Activated CD4-positive, CD25-positive, alpha-beta regulatory T cell treated with anti-CD3 and anti-CD28 coated beads, Interleukin-2, amount 50 U/mL, for 24 hours (primary cell): Measurements from ENCODE around the gene TMEM101.
"Not testable (repeated sequence)": the region's sequence is repeated elsewhere in the genome, so short reads cannot be mapped to it uniquely, and the experiment has no call there.

Experiments used
- ATAC-seq, 2 donors: fragments of 150-1000 bp; cut with Tn5 transposase; one replicate each; pipeline ENCODE4 v1.10.0; 2021; ENCODE audit warnings: mild to moderate bottlenecking in 1 of 2, moderate library complexity in 1 of 2

Gene TMEM101

DNA sequence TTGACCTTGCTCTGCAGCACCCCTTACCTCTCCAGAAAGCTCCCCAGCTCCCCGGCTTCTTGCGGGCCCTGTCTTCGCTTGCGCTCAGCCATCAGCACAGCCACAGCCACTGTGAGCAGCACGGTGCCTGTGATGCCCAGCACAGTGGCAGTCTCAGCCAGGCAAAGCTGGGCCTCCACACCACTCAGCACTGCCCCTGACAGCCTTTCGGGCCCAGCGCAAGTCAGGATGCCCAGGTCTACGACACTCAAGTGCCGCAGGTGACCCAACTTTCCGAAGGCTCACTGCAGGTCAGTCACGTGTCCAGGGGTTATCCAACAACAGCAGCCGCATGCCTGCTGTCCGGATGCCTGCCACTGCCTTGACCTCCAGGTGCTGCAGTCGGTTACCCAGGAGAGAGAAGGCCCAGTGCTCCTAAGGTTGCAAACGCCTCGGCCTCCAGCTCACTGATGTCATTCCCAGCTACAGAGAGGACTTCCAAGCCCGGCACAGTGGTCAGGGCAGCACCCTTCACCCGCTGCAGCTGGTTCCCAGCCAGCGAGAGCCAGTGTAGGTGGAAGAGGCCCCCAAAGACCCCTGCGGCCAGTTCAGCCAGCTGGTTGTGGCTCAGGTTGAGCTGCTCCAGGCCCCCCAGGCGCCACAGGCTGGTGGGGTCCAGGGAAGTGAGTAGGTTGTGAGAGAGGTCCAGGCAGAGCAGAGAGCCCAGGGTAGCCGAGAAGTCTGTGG lies 8.9 kb upstream of the TMEM101 start:
- ATAC-seq, result no peak

DNA sequence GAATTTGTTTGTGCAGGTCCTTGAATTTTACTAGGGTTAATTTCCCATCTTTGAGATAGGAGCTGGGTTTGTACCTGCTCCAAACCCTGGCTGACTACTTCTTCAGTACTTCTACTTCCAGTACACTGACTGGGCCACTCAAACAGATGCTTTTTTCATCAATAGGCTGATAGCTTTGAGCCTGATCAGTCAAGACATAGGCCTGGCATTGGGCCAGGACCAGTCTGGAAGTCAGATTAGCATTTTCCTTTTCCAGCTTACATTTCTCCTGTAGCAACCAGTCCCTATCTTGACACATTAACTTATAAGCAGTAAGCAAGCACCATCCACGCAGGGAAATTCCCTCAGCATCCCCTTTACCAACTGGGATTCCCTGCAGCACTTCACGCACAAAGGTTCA lies 7.5 kb upstream of the TMEM101 start:
- ATAC-seq, result no peak

DNA sequence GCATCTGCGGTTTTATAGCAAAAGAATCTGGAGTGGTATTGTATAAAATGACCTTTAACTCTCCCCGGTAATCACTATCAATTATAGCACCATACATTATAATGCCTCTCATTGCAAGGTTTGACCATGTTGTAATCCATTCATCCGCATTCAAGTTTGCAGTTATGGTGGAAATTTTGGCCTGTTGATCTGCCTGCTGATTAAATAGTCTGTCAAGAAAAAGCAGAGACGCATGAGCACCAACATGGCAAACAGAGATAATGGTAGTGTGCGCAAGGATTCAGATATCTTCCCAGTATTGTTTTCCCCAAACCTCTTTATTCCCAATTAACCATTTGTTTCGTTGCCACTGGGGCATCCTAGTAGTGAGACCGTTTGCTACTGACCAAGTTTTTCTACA lies 6.5 kb upstream of the TMEM101 start:
- ATAC-seq, result not testable (repeated sequence)

DNA sequence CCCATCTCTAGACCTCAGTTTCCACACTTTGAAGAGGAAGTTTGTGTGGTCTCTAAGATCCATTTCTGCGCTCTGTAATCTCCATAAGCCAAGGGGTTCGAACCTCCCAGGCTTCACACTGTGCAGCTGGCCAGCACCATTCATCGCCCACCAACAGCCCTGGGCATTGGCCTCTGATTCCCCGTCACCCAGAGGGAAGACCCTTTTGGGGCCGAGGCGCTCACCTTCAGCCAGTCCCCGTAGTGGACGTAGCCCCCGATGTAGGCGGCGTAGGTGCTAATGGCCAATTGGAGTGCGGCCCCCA lies 678 bp downstream of the TMEM101 start:
- ATAC-seq, result no peak

DNA sequence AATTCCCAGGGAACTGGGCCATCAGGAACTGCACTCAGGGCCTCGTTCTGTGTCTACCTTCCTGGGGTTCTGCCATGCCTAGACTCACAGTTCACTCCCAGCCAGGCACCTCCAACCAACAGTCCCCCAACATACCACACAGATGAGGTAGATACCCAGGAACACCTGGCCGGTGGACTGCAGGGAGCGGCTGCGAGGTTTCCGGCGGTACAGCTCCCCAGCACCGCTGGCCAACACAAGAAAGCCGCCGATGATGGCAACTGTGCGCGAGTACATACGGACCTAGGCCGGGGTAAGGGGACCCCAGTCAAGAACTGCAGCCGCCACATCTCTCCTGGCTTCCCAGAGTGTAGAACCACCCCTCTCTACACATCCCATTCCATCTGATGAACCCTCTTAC lies 1.9 kb downstream of the TMEM101 start:
- ATAC-seq, result no peak

DNA sequence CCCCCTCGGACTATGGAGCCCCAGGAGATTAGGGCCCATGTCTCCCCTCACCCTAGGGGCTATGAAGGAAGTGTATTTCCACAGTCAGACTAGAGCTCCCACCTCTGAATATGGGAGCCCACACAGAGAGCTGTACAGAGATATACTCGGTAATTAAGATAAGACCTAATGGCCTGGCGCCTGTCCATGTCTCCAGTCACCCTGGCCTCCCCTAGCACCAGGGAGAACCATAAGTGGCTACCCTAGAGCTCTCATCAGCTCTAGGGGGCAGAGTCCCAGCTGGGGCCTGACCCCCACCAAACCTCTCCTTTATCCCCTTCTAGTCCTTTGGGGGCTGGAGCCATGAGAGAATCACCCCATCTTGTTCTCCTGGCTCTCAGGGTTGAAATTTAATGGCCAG lies 2.4 kb downstream of the TMEM101 start:
- no peak for ATAC-seq

DNA sequence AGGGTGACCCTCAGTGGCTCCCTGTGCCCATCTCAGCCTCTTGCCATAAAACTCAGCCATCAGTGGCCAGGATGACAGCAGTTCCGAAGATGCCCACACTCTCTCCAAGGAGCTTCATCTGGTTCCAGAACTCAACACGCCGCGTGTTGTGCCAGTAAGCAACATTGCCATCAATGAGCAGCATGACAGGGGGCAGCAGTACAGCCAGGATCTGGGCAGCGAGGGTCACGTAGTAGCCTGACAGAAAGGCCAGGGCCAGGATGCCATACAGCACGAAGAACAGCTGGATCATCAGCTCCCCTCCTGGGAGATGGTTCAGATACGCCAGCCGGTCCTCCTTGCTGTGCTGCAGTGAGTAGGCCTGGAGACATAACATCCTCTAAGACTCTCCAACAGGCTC lies 2.9 kb downstream of the TMEM101 start:
- no peak for ATAC-seq

DNA sequence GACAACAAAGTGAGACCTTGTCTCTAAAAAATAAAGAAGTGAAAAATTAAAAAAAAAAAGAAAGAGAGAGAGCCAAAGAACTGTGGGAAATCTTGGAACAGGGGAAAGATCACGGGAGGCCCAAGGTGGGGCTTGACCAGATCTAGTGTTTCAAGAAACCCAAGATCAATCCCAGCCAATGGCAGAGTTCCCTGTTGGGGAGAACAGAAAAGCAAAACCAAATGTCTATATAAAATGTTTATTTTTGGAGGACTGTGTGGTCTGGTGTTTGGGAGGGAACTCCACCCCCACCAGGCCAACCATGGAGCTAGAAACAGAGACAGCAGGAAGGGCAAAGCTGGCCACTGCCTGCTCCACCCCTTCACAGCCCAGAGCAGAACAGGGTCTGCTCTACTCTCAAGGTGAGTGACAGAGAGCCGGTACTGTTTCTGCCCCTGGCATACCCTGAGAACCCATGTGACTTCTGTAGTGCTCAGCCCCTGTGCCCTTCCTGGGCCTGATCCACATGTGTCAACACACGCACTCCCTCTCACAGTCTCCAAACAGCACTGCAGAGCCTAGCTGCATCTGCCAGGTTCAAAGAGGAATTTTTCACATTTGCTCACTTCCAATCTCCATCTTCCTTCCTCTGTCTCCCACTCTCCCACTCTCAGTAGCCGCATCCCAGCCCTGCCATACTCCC lies 3.7 kb downstream of the TMEM101 start:
- no peak for ATAC-seq

DNA sequence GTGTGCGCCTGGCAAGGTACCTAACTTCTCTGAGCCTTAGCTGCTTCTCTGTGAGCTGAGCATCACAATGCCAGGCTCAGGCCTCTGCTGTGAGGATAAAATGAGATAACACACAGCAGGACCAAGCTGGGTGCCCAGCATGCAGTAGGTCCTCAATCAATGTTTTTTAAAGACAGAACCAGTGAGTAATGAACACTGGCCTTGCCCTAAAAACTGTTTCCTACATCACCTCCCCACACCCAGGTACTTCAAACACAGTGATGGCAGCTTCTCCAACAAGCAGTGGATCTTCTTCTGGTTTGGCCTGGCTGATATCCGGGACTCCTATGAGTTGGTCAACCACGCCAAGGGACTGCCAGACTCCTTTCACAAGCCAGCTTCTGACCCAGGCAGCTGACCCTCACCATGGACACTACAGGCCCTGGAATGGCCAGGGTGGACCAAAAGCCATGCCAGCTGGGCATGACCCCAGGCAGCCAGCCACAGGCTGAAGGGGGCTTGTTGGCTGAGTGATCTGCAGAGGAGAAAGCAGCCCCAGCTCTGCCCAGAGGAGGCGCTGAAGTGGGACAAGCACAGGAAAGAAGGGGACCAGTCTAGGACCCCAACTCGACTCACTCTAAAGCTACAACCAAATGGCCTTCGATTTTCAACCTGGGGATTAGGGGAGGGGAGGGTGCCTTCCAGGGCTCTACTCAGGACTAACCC lies 6.4 kb downstream of the TMEM101 start:
- ATAC-seq, result no peak

DNA sequence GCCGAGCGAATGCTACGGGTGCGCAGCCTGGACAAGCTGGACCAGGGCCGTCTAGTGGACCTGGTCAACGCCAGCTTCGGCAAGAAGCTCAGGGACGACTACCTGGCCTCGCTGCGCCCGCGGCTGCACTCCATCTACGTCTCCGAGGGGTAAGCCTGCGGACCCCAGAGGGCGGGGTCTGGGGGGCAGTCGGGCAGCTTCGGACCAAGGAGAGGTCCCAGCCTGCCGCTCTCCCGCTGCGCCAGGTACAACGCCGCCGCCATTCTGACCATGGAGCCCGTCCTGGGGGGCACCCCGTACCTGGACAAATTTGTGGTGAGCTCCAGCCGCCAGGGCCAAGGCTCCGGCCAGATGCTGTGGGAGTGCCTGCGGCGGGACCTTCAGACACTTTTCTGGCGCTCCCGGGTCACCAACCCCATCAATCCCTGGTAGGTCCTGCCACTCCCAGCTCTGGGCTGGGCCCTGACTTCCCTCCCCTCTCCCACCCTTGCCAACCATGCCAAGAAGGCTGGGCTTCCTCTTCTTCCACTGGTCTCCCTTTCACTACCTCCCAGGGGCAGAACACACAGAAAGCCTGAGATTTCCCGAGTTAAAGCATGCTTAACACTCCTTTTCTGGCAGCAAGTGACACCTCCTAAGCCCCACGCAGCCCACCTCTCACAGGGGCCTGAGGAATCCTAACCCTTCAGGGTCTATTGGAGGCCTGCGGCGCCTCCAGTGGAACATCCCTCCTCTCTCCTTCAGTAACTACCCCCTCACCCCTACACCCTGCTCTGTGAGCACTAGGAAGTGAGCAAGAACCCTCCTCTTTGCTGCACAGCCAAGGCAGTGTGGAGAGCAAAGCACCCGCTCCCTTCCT lies 7.2 kb downstream of the TMEM101 start:
- no peak for ATAC-seq

DNA sequence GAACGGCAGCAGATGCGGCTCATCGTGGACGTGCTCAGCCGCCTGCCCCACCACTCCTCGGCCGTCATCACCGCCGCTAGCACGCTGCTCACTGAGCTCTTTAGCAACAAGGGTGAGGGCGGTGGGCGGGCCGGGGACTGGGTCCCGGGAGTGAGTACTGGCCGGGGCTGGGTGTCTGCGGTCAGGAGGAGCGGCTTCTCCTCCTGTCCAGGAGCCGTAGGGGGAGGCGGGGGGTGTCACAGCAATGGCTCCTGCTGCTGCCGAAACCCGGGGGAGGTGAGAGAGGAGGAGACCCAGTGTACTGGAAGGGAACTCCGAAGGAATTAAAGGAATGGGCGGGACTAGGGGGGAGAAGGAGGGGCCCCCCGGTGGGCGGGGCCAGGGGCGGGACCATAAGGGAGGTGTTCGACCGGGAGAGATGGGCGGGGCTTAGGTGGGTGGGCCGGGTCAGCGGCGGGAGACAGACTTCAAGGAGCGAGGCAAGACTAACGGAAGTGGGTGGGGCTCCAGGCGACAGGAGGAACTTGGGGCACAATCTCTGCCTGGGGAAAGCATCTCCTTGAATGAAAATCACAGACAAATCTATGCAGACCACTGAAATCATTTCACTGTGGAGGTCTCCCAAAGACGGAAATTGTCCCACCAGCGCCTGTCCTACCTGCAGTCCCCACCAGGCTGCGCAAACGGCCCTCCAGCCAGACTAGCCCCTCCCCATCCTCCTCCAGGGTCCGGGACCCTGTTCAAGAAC lies 8.0 kb downstream of the TMEM101 start:
- ATAC-seq, result peak; percentile 85 to 86

DNA sequence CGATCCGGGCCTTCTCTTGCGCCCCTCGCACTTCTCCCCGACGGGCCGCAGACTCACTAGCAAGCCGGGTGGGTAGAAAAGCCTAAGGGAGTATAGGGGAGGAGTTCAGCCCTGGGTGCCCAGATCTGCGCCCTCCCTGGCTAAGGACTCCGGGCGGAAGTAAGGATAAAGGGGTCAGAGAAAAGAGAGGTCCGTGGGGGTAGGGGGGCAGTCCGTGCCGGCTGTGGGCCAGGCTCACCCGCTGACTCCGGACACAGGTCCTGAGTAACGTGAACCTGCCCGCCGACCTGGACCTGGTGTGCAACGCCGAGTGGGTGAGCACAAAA lies 8.5 kb downstream of the TMEM101 start:
- ATAC-seq, result peak in 1 of 2 donors; percentile 3

DNA sequence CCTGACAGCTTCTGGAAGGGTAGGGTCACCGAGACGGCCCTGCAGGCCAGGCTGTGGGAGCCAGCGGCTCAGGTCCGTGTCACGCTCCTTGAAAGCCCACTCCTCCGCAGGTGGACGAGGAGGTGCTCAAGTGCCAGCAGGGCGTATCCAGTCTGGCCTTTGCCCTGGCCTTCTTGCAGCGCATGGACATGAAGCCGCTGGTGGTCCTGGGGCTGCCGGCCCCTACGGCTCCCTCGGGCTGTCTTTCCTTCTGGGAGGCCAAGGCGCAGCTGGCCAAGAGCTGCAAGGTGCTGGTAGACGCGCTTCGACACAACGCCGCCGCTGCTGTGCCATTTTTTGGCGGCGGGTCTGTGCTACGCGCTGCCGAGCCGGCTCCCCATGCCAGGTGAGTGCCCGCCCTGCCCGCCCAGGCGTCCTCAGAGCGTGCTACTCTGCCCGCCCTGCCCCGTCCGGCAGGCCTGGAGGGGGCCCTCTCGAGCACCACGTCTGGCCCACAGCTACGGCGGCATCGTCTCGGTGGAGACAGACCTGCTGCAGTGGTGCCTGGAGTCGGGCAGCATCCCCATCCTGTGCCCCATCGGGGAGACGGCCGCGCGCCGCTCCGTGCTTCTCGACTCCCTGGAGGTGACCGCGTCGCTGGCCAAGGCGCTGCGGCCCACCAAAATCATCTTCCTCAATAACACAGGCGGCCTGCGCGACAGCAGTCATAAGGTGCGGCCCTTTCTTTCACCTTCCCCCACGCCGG lies 9.1 kb downstream of the TMEM101 start:
- ATAC-seq, result peak in 1 of 2 donors; percentile 16

DNA sequence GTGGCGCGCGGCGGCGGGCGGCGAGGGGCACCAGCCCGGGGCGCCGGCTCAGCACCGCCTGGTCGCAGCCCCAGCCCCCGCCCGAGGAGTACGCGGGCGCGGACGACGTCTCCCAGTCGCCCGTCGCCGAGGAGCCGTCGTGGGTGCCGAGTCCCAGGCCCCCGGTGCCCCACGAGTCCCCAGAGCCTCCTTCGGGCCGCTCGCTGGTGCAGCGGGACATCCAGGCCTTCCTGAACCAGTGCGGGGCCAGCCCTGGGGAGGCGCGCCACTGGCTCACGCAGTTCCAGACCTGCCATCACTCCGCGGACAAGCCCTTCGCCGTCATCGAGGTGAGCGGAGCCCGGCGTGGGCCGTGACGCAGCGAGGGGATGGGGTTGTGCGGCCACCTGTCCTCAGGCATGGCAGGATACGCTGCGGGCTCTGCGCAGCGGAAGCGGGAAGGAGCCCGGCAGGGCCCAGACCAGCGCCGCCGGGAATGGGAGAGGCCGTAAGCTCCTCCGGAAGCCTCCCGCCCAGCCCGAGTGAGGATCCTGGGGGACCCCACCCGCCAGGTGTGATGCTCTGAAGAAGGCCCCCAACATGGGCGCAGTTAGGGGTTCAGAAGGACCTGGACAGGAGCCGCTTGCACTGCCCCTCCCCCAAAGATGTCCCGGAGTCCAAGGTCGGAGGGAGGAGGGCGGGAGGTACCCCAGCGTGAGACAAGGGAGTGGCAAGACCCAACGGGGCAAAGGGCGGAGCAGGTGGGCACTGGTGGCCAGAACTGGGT lies 9.8 kb downstream of the TMEM101 start:
- no peak for ATAC-seq

DNA sequence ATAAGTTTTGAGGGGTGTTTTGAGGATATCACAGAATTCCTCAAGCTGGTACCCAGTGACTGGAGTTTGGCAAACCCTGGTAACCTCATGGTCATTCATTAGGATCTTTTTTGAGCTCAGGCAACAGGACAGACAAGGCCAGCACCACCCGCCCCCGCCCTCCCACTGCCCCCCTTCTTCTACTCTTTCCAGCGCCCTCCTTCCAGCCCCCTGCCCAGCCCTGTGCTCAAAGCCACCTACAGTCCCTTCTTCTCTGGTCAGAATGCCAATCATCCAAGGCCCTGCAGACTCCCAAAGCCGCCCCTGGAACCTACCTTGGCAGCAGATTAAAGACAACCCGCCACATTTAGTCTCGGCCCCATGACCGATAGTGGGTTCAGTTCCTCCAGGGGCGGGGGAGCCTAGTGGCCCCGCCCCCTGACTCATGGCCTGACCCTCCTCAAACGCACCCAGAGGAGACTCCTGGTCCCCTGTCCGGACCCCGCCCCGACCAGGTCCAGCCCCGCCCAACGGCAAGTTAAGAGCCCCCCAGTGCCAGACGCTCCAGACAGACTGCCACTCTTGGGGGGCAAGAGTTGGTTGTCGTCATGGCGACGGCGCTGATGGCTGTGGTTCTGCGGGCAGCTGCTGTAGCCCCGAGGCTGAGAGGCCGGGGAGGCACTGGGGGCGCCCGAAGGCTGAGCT lies 10.5 kb downstream of the TMEM101 start, which contains the start of gene NAGS:
Gene NAGS (plus strand): TSS at position 546 of the 684 bp plus-strand sequence. CDS start 42 bp downstream, at position 588.
- ATAC-seq, result no peak

DNA sequence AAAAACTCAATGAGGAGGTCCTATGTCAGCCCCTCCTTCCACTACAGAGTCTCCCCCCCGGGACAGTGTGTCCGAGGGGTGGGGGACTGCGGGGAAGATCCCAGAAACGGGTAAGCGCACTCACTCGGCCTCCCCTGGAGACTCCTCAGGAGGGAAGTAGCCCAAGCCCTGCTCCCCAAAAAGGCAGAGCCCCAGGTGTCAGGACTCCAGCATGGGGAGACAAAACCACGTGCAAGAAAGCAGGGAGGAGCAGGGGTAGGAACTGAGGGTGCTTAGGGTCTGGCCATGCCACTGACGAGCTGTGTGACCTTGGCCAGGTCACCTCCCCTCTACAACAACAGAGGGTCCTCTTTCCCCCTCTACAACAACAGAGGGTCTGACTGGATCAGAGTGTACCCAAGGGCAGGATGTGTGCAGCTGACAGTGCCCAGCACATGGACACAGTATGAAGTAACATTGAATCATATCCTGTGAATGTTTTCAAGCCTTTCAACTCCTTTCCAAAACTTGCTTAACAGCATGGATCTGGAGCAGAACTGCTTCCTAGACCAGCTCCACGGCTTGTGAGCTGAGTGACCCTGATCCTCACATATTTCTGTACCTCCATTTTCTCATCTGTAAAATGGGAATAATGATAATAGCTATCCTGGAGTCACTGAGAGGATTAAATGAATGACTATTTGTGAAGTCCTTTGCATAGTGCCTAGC lies 12.5 kb downstream of the TMEM101 start:
- no peak for ATAC-seq

DNA sequence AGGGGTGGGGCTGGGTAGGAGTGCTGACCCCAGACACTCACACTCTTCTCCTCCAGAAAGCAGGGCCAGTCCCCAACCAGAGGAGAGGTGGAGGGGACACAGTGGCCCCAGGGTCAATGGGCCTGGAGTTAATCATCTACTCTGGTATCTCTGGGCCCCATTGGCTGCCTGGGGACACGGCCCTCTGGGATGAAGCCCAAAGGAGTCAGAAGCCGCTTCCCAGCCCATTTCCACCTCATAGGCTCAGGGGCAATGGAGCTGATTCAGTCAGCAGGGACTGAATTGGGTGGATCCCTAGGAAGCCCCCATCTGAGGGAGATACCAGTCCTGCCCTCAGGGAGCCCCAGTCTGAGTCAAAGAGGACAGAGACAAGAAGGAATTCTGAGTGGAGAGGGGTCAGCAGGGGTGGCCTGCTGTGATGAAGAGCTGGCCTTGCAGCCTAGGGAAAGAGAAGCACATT lies 13.3 kb downstream of the TMEM101 start:
- ATAC-seq, result no peak

DNA sequence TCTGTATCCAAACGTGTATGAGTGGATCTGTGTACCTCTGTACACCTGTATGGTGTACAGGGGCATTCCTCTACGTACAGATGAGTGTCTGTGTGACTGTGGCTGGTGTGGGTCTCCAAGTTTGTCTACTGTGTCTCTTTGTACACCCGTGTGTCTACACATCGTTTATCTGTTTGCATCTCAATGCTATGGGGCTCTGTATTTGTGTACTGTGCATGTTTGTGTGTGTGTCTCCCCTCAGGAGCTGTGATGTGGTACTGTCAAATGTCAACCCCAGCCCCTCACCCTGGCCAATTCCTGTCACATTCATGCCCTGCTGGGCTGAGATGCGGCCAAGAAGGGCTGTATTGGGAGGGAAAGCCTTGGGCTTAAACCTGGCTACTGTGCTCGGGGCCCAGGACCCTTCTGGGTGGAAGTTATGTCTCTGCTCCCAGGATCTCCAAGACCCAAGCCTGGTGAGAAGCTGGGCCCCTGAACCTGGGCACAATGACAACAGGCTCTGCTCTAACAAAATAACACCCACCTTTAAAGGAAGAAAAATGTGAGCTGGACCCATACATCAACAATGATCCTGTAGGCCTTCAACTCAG lies 13.8 kb downstream of the TMEM101 start:
- ATAC-seq, result no peak
